Fibroblast of the aortic adventitia (primary cell): ENCODE data around the gene TAAR6. TPM values are rescaled to one million over a fixed set of nuclear protein-coding genes. Genes with fewer than 3 reads are reported as not detected.

ENCODE experiments used
- DNase-seq: peaks from one replicate; pipeline ENCODE4 v3.0.0-alpha.2; 2010; ENCODE audit warnings: low read depth
- H3K4me3 ChIP-seq: 2 replicates; pipeline ENCODE4 v1.5.1; 2011; ENCODE audit warnings: low read depth, mild to moderate bottlenecking, control low read depth, low read length, moderate library complexity
- small RNA-seq: library from RNA; depleted of rRNA; stranded (forward); fragments of <200 nt; gene quantifications from one replicate; pipeline ENCODE3, GENCODE V24; 2012
- total RNA-seq: library from RNA; depleted of rRNA; stranded (reverse); fragments of >200 nt; gene quantifications from 2 replicates; pipeline ENCODE4 v1.2.3, GENCODE V29; 2012; ENCODE audit warnings: low replicate concordance
- TF ChIP-seq, protein P1 (sequence below): IDR thresholded peaks from 2 replicates; pipeline ENCODE4 v1.5.1; 2011; ENCODE audit warnings: mild to moderate bottlenecking, low read length, control low read depth, inconsistent platforms; ENCODE audit not compliant: insufficient read depth

The TAAR6 gene
- total RNA-seq, 1 donor = not detected

DNA sequence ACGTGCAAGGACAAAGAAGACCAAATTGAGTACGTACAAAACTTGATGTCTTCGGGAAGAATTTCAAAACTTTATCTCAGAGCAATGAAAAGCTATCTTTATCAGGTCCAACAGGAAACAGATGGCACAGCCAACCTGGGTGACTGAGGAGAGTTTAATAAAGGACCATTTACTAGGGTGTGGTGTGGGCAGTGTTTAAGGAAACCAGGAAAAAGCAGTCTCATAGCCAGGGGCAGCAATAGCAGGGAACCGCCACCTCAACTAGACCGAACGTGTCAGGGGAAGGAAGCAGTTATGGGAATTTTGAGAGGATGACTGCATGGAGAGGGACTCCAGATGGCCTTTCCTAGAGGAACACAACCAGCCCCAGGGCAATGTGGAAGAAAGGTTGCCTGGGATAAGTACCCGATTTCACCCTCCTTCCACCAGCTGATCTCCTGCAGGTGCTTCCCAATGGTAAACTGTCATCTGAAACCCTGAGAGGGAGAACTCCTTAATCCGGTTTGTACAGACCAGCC, 34.6 kb downstream of the TAAR6 start:
- TF ChIP-seq, protein P1, sequence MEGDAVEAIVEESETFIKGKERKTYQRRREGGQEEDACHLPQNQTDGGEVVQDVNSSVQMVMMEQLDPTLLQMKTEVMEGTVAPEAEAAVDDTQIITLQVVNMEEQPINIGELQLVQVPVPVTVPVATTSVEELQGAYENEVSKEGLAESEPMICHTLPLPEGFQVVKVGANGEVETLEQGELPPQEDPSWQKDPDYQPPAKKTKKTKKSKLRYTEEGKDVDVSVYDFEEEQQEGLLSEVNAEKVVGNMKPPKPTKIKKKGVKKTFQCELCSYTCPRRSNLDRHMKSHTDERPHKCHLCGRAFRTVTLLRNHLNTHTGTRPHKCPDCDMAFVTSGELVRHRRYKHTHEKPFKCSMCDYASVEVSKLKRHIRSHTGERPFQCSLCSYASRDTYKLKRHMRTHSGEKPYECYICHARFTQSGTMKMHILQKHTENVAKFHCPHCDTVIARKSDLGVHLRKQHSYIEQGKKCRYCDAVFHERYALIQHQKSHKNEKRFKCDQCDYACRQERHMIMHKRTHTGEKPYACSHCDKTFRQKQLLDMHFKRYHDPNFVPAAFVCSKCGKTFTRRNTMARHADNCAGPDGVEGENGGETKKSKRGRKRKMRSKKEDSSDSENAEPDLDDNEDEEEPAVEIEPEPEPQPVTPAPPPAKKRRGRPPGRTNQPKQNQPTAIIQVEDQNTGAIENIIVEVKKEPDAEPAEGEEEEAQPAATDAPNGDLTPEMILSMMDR = no peak
- no peak overlapping the region for H3K4me3 ChIP-seq
- DNase-seq = no peak

DNA sequence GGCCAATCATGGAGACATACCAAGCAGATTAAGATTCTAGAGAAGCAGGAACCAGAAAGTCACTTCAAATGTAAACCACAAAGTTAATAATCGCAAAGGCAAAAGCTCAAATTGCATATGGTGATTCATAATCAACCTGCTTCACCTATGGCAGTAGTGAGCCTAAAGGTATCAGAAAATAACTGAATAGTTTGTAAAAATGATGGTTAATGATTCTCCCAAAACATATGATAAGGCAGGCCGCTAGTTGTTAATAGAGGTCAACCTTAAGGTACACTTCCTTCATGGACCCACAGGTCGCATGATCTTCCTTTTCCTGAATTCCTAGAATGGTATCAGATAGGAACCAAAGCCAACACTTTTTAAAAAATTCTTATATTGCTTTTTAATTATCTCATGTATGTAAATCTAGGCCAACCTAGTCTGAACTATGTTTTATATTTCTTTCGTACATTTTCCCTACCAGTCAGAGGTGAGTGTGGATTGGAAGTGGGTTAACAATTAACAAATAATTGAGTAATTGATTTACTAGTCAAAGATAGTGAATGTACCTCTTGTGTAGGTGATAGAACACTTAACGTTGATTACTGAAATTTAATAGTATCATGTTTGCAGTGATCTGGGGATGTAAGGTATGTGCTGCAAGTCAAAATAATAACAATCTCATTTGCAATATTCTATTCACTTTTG, 37.6 kb downstream of the TAAR6 start:
- DNase-seq = no peak
- TF ChIP-seq, protein P1 = no peak

DNA sequence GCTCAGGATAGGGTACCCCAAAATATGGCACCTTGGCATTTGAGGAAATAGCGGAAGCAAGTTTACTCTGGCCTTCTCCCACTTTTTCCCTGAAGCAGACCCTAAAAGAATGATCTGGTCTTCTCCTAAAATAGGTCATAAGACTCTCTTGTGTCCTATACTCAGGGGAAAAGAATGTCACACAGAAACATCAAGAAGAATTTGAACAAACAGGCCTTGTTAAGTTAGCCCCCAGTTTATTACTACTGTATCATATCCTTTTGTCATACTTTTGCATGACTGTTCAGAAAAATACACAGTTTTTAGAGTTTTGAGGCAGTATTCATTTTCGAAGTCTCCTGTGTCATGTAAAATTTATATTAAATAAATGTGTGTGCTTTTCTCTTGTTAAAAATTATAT, 41.5 kb downstream of the TAAR6 start:
- TF ChIP-seq, protein P1 = no peak
- no peak overlapping the region for H3K4me3 ChIP-seq
- DNase-seq = no peak

More for the DNA sequence above, 37.6 kb downstream of the TAAR6 start:
- no peak overlapping the region for H3K4me3 ChIP-seq

DNA sequence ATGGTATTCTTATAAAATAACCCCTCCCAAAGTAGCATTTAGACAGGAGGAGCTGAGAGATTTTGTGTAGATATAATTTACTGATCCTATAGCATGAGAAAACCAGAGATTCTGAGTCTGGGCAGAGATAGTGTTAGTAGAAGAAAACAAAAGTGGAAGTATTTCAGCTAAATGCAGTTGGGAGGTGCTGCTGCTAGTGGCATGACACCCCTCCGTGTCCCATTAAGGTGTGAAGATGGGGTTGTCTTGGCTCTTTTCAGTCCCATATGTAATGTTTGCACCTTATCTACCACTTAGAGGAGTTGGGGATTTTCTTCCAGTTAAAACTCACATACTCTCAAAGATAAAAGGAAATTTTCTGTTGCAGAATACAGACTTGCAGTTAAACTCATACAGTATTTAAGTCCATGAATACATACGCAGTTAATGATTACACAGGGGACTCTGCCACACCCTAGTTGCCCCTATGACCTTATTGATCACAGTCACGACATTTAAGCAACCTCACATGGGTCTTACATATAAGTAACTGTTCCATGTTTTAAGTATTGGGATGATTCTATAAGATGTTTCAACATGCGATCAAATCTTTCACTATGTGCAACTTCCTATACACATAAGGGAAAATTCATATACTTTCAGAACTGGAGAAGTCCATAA, 42.5 kb downstream of the TAAR6 start:
- no peak overlapping the region for H3K4me3 ChIP-seq
- DNase-seq = no peak
- TF ChIP-seq, protein P1 = no peak

DNA sequence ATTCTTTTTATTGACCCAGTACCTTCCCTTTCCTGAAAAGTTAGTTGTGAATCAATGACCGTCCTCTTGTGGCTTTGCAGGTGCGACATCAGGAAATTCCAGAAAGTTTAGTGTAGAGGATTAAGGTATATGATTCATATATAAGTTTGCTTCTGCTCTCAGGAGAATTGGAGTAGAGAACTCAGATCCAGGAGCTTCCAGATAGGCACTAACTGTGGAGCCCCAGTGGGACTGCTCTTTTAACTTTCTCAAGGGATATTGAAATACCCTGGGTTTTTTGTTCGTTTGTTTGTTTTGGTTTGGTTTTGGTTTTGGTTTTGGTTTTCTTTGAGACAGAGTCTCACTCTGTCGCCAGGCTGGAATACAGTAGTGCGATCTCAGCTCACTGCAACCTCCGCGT, 44.4 kb downstream of the TAAR6 start:
- no peak overlapping the region for H3K4me3 ChIP-seq
- TF ChIP-seq, protein P1 = no peak
- DNase-seq = no peak

DNA sequence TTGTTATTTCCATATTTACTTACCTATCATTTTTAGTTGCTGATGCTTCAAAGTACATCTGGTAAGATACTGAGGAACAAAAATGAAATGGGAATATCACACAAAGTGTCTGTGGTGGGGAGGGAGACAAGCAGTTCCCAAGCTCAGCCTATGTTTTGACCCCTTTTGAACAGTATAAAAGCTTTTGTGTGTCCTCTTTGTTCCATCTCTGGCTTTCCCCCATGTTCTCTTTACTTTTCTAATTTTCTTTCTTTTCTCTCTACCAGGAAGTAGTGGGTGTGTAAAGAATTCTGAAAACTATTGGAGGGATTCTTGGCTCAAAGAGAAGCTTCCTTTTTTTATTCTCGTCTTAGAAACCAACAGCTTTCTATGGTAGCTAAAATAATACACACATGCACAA, 46.6 kb downstream of the TAAR6 start:
- TF ChIP-seq, protein P1 = no peak
- H3K4me3 ChIP-seq = no peak overlapping the region
- no peak for DNase-seq

Small RNA genes lying within 50 kb of the gene (small RNA-seq; reads per million reads assigned to genes)
- not detected for gene TAAR7P

Other genes starting within 250 kb of the TAAR6 start
- gene MOXD1, start 168.8 kb upstream of the TAAR6 start, total RNA-seq = 6.1 and 78.8 TPM in 2 replicates
- 21.9 and 49.7 TPM in 2 replicates for gene STX7, start 57.2 kb upstream of the TAAR6 start, total RNA-seq
- gene TAAR9, start 32.0 kb upstream of the TAAR6 start, total RNA-seq = 0.09 TPM in 1 of 2 replicates, not detected in the other
- gene TAAR8, start 17.6 kb upstream of the TAAR6 start, total RNA-seq = not detected in 2 replicates
- not detected in 2 replicates for gene TAAR5, start 19.4 kb downstream of the TAAR6 start, total RNA-seq
- not detected in 2 replicates for gene TAAR2, start 54.0 kb downstream of the TAAR6 start, total RNA-seq
- not detected in 2 replicates for gene TAAR1, start 88.9 kb downstream of the TAAR6 start, total RNA-seq
- under 0.01 and 0.33 TPM in 2 replicates for gene VNN1, start 143.7 kb downstream of the TAAR6 start, total RNA-seq
- 0.18 TPM in 1 of 2 replicates, not detected in the other for gene VNN2, start 187.6 kb downstream of the TAAR6 start, total RNA-seq
- 6.8 and 17.8 TPM in 2 replicates for gene SLC18B1, start 228.3 kb downstream of the TAAR6 start, total RNA-seq
- 735 and 2,091 TPM in 2 replicates for gene RPS12, start 244.2 kb downstream of the TAAR6 start, total RNA-seq